K562 (cell line): ENCODE results near the gene VPS13D. TPM values are rescaled to one million over a fixed set of nuclear protein-coding genes. Genes with fewer than 3 reads are reported as not detected.

Source experiments
- BHLHE40 ChIP-seq: IDR thresholded peaks from 2 replicates; pipeline ENCODE4 v1.6.1; 2011; ENCODE audit warnings: low read length, improper control_type of control experiment
- DIDO1 ChIP-seq: fragments of 450-650 bp; IDR thresholded peaks from 2 replicates; pipeline ENCODE4 v1.6.1; 2016; ENCODE audit warnings: low read depth, missing biosample characterization, missing genetic modification characterization
- DPF2 ChIP-seq: fragments of 450-650 bp; IDR thresholded peaks from 2 replicates; pipeline ENCODE4 v1.6.1; 2016
- ESRRA ChIP-seq: fragments of 450-650 bp; IDR thresholded peaks from 2 replicates; pipeline ENCODE4 v1.6.1; 2014; ENCODE audit warnings: low read depth, mild to moderate bottlenecking, moderate library complexity, borderline replicate concordance
- FOXM1 ChIP-seq, 2 experiments: fragments of 450-650 bp in 1 of 2; sonication (generic) in 1 of 2; formaldehyde crosslinking in 1 of 2; IDR thresholded peaks; 2 replicates each; pipeline versions ENCODE4 v1.6.1 to v1.9.0; 2017 to 2022; ENCODE audit warnings: low read depth in 2 of 2, mild to moderate bottlenecking in 2 of 2, missing genetic modification reagents in 1 of 2, moderate library complexity in 1 of 2
- GABPA ChIP-seq: fragments of 200-800 bp; sonication (Bioruptor generic); conservative IDR thresholded peaks from 2 replicates; pipeline ENCODE4 v1.6.1; 2016; ENCODE audit warnings: low read depth, missing genetic modification characterization, missing compliant biosample characterization
- IRF2 ChIP-seq: sonication (generic); formaldehyde crosslinking; IDR thresholded peaks from 2 replicates; pipeline ENCODE4 v1.8.1; 2022; ENCODE audit warnings: mild to moderate bottlenecking, missing genetic modification reagents
- MTA1 ChIP-seq: fragments of 450-650 bp; IDR thresholded peaks from 2 replicates; pipeline ENCODE4 v1.6.1; 2017; ENCODE audit warnings: borderline replicate concordance
- POLR2AphosphoS5 ChIP-seq: IDR thresholded peaks from 2 replicates; pipeline ENCODE4 v1.6.1; 2011; ENCODE audit warnings: mild to moderate bottlenecking, low read depth, low read length, moderate library complexity; ENCODE audit not compliant: control insufficient read depth, insufficient read depth
- PRPF4 ChIP-seq: fragments of 200-400 bp; formaldehyde crosslinking; IDR thresholded peaks from one replicate; pipeline ENCODE4 v1.6.1; 2017; ENCODE audit warnings: low read length, low read depth, mild to moderate bottlenecking; ENCODE audit not compliant: insufficient read depth, poor library complexity, severe bottlenecking
- RBFOX2 ChIP-seq: fragments of 200-400 bp; formaldehyde crosslinking; IDR thresholded peaks from 2 replicates; pipeline ENCODE4 v1.6.1; 2017; ENCODE audit warnings: low read depth, mild to moderate bottlenecking, low read length, moderate library complexity
- U2AF2 ChIP-seq: fragments of 200-400 bp; formaldehyde crosslinking; optimal IDR thresholded peaks from 2 replicates; pipeline ENCODE3; 2017; ENCODE audit warnings: low read depth, mild to moderate bottlenecking, low read length
- ZNF384 ChIP-seq: IDR thresholded peaks from 2 replicates; pipeline ENCODE4 v1.6.1; 2012; ENCODE audit warnings: low read depth, low read length, improper control_type of control experiment
- ZNF75A ChIP-seq: fragments of 450-650 bp; formaldehyde crosslinking; IDR thresholded peaks from 2 replicates; pipeline ENCODE4 v1.4.0; 2020; ENCODE audit warnings: mild to moderate bottlenecking
- polyA plus RNA-seq, 8 experiments: library from polyadenylated mRNA; depleted of rRNA in 4 of 8; stranded (reverse) in 5 of 8; unstranded in 3 of 8; fragments of >200 nt; fragmentation: Nextera tagmentation in 2 of 8; fragmentation: Illumina TruSeq in 1 of 8; extraction: Ambion mirVana in 2 of 8; extraction: Trizol in 1 of 8; gene quantifications; 2 replicates each; pipeline versions ENCODE4 v1.2.1 to v1.2.3, GENCODE V29; 2011 to 2014; ENCODE audit warnings: inconsistent platforms in 1 of 8, missing spikeins in 1 of 8
- total RNA-seq, 7 experiments: library from RNA; depleted of rRNA in 6 of 7; stranded (reverse); fragments of >200 nt in 6 of 7; fragmentation: Illumina TruSeq in 2 of 7; extraction: Trizol in 2 of 7; gene quantifications; 2 replicates each; pipeline versions ENCODE4 v1.2.1 to v1.2.3, GENCODE V29; 2011 to 2021; ENCODE audit warnings: low replicate concordance in 1 of 7
- TF ChIP-seq, protein P1 (sequence below): sonication (generic); formaldehyde crosslinking; IDR thresholded peaks from 2 replicates; pipeline ENCODE4 v1.8.0; 2023; ENCODE audit warnings: mild to moderate bottlenecking, missing genetic modification reagents
- TF ChIP-seq, protein P2 (sequence below): IDR thresholded peaks from 3 replicates; pipeline ENCODE4 v1.6.1; 2011; ENCODE audit warnings: borderline replicate concordance, mild to moderate bottlenecking; ENCODE audit not compliant: insufficient read length, insufficient read depth
- TF ChIP-seq, protein P3 (sequence below): fragments of 450-650 bp; IDR thresholded peaks from 2 replicates; pipeline ENCODE4 v1.7.1; 2018; ENCODE audit warnings: mild to moderate bottlenecking, low read depth; ENCODE audit not compliant: partially characterized antibody
- TF ChIP-seq, protein P4 (sequence below): fragments of 250-450 bp; sonication (Bioruptor Pico); IDR thresholded peaks from 2 replicates; pipeline ENCODE4 v1.5.0; 2021
- TF ChIP-seq, protein P5 (sequence below): fragments of 250-450 bp; sonication (Bioruptor Pico); IDR thresholded peaks from 2 replicates; pipeline ENCODE4 v1.4.0; 2020

Gene VPS13D
- total and polyA plus RNA-seq, 9 of the 15 experiments (the other 6 are each of a cell fraction or from before 2014, with no cell fraction given): 6.1 to 51.5 (median 38.5) TPM

DNA sequence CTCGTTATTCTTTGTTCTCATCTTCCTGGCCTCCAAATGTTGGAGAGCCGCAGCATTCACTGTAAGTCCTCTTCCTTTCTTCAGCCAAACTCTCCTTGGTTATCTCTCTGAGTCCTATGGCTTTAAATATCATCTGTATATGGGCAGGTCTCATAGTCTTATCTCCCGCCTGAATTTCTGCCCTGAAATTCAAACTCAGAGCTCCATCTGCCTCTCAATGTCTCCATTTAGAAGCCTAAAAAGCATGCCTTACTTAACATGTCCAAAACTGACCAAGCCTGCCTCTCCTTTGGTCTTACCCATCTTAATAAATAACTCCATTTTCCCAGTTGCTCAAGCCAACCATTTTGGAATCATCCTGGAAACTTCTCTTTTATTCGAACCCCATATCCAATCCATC, 307.5 kb downstream of the VPS13D start (continued):
- TF ChIP-seq ZNF75A (CRISPR knock-in tag) (no peak), ZNF384 (no peak), RBFOX2 (no peak), POLR2AphosphoS5 (no peak), DPF2 (peak; percentile 19; the same call in 1 of the 2 replicates), DIDO1 (tag) (no peak), PRPF4 (no peak), BHLHE40 (no peak), ESRRA (no peak), GABPA (tag) (no peak), MTA1 (no peak), U2AF2 (no peak), IRF2 (no peak), FOXM1 (IDR thresholded peaks at IDR 0.05; ENCODE audit: low read depth) (0 out of 2 replicates have a peak, but pooled peaks have one; percentile 27), FOXM1 (CRISPR knock-in tag; IDR thresholded peaks at IDR 0.05; ENCODE audit: low read depth) (no peak)
- TF ChIP-seq, protein P1, sequence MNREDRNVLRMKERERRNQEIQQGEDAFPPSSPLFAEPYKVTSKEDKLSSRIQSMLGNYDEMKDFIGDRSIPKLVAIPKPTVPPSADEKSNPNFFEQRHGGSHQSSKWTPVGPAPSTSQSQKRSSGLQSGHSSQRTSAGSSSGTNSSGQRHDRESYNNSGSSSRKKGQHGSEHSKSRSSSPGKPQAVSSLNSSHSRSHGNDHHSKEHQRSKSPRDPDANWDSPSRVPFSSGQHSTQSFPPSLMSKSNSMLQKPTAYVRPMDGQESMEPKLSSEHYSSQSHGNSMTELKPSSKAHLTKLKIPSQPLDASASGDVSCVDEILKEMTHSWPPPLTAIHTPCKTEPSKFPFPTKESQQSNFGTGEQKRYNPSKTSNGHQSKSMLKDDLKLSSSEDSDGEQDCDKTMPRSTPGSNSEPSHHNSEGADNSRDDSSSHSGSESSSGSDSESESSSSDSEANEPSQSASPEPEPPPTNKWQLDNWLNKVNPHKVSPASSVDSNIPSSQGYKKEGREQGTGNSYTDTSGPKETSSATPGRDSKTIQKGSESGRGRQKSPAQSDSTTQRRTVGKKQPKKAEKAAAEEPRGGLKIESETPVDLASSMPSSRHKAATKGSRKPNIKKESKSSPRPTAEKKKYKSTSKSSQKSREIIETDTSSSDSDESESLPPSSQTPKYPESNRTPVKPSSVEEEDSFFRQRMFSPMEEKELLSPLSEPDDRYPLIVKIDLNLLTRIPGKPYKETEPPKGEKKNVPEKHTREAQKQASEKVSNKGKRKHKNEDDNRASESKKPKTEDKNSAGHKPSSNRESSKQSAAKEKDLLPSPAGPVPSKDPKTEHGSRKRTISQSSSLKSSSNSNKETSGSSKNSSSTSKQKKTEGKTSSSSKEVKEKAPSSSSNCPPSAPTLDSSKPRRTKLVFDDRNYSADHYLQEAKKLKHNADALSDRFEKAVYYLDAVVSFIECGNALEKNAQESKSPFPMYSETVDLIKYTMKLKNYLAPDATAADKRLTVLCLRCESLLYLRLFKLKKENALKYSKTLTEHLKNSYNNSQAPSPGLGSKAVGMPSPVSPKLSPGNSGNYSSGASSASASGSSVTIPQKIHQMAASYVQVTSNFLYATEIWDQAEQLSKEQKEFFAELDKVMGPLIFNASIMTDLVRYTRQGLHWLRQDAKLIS (CRISPR knock-in tag): no peak
- TF ChIP-seq, protein P2, sequence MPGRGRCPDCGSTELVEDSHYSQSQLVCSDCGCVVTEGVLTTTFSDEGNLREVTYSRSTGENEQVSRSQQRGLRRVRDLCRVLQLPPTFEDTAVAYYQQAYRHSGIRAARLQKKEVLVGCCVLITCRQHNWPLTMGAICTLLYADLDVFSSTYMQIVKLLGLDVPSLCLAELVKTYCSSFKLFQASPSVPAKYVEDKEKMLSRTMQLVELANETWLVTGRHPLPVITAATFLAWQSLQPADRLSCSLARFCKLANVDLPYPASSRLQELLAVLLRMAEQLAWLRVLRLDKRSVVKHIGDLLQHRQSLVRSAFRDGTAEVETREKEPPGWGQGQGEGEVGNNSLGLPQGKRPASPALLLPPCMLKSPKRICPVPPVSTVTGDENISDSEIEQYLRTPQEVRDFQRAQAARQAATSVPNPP: no peak
- TF ChIP-seq, protein P3, sequence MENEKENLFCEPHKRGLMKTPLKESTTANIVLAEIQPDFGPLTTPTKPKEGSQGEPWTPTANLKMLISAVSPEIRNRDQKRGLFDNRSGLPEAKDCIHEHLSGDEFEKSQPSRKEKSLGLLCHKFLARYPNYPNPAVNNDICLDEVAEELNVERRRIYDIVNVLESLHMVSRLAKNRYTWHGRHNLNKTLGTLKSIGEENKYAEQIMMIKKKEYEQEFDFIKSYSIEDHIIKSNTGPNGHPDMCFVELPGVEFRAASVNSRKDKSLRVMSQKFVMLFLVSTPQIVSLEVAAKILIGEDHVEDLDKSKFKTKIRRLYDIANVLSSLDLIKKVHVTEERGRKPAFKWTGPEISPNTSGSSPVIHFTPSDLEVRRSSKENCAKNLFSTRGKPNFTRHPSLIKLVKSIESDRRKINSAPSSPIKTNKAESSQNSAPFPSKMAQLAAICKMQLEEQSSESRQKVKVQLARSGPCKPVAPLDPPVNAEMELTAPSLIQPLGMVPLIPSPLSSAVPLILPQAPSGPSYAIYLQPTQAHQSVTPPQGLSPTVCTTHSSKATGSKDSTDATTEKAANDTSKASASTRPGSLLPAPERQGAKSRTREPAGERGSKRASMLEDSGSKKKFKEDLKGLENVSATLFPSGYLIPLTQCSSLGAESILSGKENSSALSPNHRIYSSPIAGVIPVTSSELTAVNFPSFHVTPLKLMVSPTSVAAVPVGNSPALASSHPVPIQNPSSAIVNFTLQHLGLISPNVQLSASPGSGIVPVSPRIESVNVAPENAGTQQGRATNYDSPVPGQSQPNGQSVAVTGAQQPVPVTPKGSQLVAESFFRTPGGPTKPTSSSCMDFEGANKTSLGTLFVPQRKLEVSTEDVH: no peak
- TF ChIP-seq, protein P4, sequence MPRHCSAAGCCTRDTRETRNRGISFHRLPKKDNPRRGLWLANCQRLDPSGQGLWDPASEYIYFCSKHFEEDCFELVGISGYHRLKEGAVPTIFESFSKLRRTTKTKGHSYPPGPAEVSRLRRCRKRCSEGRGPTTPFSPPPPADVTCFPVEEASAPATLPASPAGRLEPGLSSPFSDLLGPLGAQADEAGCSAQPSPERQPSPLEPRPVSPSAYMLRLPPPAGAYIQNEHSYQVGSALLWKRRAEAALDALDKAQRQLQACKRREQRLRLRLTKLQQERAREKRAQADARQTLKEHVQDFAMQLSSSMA: no peak
- TF ChIP-seq, protein P5, sequence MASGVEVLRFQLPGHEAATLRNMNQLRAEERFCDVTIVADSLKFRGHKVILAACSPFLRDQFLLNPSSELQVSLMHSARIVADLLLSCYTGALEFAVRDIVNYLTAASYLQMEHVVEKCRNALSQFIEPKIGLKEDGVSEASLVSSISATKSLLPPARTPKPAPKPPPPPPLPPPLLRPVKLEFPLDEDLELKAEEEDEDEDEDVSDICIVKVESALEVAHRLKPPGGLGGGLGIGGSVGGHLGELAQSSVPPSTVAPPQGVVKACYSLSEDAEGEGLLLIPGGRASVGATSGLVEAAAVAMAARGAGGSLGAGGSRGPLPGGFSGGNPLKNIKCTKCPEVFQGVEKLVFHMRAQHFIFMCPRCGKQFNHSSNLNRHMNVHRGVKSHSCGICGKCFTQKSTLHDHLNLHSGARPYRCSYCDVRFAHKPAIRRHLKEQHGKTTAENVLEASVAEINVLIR (CRISPR knock-in tag): no peak
